ENCODE data around the gene GLP2R. TPM values are rescaled to one million over a fixed set of nuclear protein-coding genes. Genes with fewer than 3 reads are reported as not detected.

Gene GLP2R
- total RNA-seq, 1 experiment from 2014 or later, result 0.22 TPM

- Histone ChIP-seq H3K36me3 (ENCODE audit: low read depth, low read length) (no peaks in the 10 kb centered on the region), H3K9me2 (replicated peaks; ENCODE audit: low read length) (no peaks in the 10 kb centered on the region), H3K9me3 (ENCODE audit: low read length) (no peaks in the 10 kb centered on the region), H2AFZ (ENCODE audit: low read length) (peak overlapping the region; percentile 11; the same call in 1 of the 2 replicates), H3F3A (ENCODE audit: low read length, unreplicated experiment) (no peaks in the 10 kb centered on the region), H3K27me3 (ENCODE audit: low read length) (no peaks in the 10 kb centered on the region), H3K4me1 (ENCODE audit: insufficient read depth, low read length) (peaks cover 24% of the 10 kb centered on the region), H3K4me2 (ENCODE audit: low read length) (peak overlapping the region; percentile 71), H3K9ac (ENCODE audit: low read length) (peak overlapping the region; percentile 59), H3K27ac (ENCODE audit: low read length) (peak overlapping the region; percentile 92), H3K4me3 (ENCODE audit: low read length) (peak overlapping the region; percentile 33; the same call in 1 of the 2 replicates), H4K20me1 (ENCODE audit: low read length) (no peaks in the 10 kb centered on the region), H3K79me2 (ENCODE audit: low read length) (no peaks in the 10 kb centered on the region)
- intact Hi-C loops (cut with micrococcal nuclease), result loop anchor here (5.0 kb wide), 1 partner anchor 72 kb away; no protein-coding TSS in a partner anchor
- no TSS peak for BruUV-seq (replicated peaks)
- ChIA-PET POLR2A (ENCODE audit: unreplicated experiment) (interaction anchor here (0.6 kb wide), 1 partner anchor 23 kb away, joined by 7 read pairs; no protein-coding TSS in a partner anchor), CTCF (no interaction called here)
- DNase-seq (peak; percentile 77), ATAC-seq (peak; percentile 74)
- TF ChIP-seq, protein P1, sequence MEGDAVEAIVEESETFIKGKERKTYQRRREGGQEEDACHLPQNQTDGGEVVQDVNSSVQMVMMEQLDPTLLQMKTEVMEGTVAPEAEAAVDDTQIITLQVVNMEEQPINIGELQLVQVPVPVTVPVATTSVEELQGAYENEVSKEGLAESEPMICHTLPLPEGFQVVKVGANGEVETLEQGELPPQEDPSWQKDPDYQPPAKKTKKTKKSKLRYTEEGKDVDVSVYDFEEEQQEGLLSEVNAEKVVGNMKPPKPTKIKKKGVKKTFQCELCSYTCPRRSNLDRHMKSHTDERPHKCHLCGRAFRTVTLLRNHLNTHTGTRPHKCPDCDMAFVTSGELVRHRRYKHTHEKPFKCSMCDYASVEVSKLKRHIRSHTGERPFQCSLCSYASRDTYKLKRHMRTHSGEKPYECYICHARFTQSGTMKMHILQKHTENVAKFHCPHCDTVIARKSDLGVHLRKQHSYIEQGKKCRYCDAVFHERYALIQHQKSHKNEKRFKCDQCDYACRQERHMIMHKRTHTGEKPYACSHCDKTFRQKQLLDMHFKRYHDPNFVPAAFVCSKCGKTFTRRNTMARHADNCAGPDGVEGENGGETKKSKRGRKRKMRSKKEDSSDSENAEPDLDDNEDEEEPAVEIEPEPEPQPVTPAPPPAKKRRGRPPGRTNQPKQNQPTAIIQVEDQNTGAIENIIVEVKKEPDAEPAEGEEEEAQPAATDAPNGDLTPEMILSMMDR (conservative IDR thresholded peaks at IDR 0.05; ENCODE audit: low read depth, low read length), result no peak
- TF ChIP-seq EZH2 (IDR thresholded peaks at IDR 0.05; ENCODE audit: low read length, unreplicated experiment) (no peak), EZH2phosphoT487 (IDR thresholded peaks at IDR 0.05; ENCODE audit: borderline replicate concordance, low read length) (no peak)
Measured at GRCh38 chr17:9810100-9810949, 15.4 kb upstream of the GLP2R start.

DNA sequence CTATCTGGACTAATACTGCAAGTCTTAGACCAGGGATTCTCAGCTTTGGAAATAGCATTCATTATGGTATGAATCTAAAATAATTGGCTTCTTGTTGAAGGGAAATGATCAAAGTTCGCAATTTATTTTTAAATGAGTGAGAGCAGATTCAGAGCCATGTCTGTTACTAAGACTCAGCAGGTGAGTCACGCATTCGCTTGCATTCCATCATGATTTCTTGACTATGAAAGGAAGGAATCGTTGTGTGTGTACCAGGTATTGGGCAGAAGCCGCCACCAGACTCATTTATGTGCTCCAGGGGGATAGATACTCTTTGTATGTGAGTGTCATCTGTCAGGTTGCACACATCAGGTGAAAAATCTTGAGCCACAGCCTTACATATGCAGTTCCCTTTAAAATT, 14.6 kb upstream of the GLP2R start:
- ChIA-PET CTCF (no interaction called here), POLR2A (ENCODE audit: unreplicated experiment) (interaction anchor here (0.6 kb wide), 1 partner anchor 24 kb away, joined by 7 read pairs; no protein-coding TSS in a partner anchor)
- no peaks in the 10 kb centered on the region for H3K27me3 ChIP-seq (ENCODE audit: low read length)
- H3K4me3 ChIP-seq (ENCODE audit: low read length), result peak overlapping the region; percentile 33; the same call in 1 of the 2 replicates
- intact Hi-C loops (cut with micrococcal nuclease), result loop anchor here (5.0 kb wide), 1 partner anchor 71 kb away; no protein-coding TSS in a partner anchor
- peak overlapping the region; percentile 71 for H3K4me2 ChIP-seq (ENCODE audit: low read length)
- ATAC-seq (peak; percentile 87), DNase-seq (peak; percentile 82)
- no TSS peak for BruUV-seq (replicated peaks)
- H3K9me2 ChIP-seq (replicated peaks; ENCODE audit: low read length), result no peaks in the 10 kb centered on the region
- H3K79me2 ChIP-seq (ENCODE audit: low read length), result no peaks in the 10 kb centered on the region
- H3K9me3 ChIP-seq (ENCODE audit: low read length), result no peaks in the 10 kb centered on the region
- no peaks in the 10 kb centered on the region for H4K20me1 ChIP-seq (ENCODE audit: low read length)
- H3F3A ChIP-seq (ENCODE audit: low read length, unreplicated experiment), result no peaks in the 10 kb centered on the region
- H3K4me1 ChIP-seq (ENCODE audit: insufficient read depth, low read length), result peaks cover 24% of the 10 kb centered on the region
- no peak for TF ChIP-seq EZH2phosphoT487 (IDR thresholded peaks at IDR 0.05; ENCODE audit: borderline replicate concordance, low read length)
- no peak for TF ChIP-seq EZH2 (IDR thresholded peaks at IDR 0.05; ENCODE audit: low read length, unreplicated experiment)
- H3K27ac ChIP-seq (ENCODE audit: low read length), result peak overlapping the region; percentile 92
- peak overlapping the region; percentile 11; the same call in 1 of the 2 replicates for H2AFZ ChIP-seq (ENCODE audit: low read length)
- H3K9ac ChIP-seq (ENCODE audit: low read length), result peak overlapping the region; percentile 59
- no peaks in the 10 kb centered on the region for H3K36me3 ChIP-seq (ENCODE audit: low read depth, low read length)

GRCh38 chr17:9811537-9811936, 14.2 kb upstream of the GLP2R start:
- peak overlapping the region; percentile 71; the same call in 1 of the 2 replicates for H3K4me2 ChIP-seq (ENCODE audit: low read length)
- ATAC-seq (no peak), DNase-seq (no peak)
- CTCF ChIA-PET, result no interaction called here
- H3K27ac ChIP-seq (ENCODE audit: low read length), result peak overlapping the region; percentile 92
- H3K9me2 ChIP-seq (replicated peaks; ENCODE audit: low read length), result no peaks in the 10 kb centered on the region
- no peaks in the 10 kb centered on the region for H3K9me3 ChIP-seq (ENCODE audit: low read length)
- no peak overlapping the region for H2AFZ ChIP-seq (ENCODE audit: low read length)
- H3K4me3 ChIP-seq (ENCODE audit: low read length), result no peak overlapping the region
- no peaks in the 10 kb centered on the region for H3K79me2 ChIP-seq (ENCODE audit: low read length)
- H3F3A ChIP-seq (ENCODE audit: low read length, unreplicated experiment), result no peaks in the 10 kb centered on the region
- no peaks in the 10 kb centered on the region for H3K27me3 ChIP-seq (ENCODE audit: low read length)
- H4K20me1 ChIP-seq (ENCODE audit: low read length), result no peaks in the 10 kb centered on the region
- no TSS peak for BruUV-seq (replicated peaks)
- POLR2A ChIA-PET (ENCODE audit: unreplicated experiment), result no interaction called here
- no peak overlapping the region for H3K9ac ChIP-seq (ENCODE audit: low read length)
- intact Hi-C loops (cut with micrococcal nuclease), result loop anchor here (5.0 kb wide), 1 partner anchor 71 kb away; no protein-coding TSS in a partner anchor
- H3K4me1 ChIP-seq (ENCODE audit: insufficient read depth, low read length), result peaks cover 24% of the 10 kb centered on the region
- TF ChIP-seq, protein P1 (conservative IDR thresholded peaks at IDR 0.05; ENCODE audit: low read depth, low read length), result no peak
- TF ChIP-seq EZH2phosphoT487 (IDR thresholded peaks at IDR 0.05; ENCODE audit: borderline replicate concordance, low read length) (no peak), EZH2 (IDR thresholded peaks at IDR 0.05; ENCODE audit: low read length, unreplicated experiment) (no peak)
- H3K36me3 ChIP-seq (ENCODE audit: low read depth, low read length), result no peaks in the 10 kb centered on the region

Data from PC-3 (cell line).